ENCODE data around the gene WFDC6. TPM values are rescaled to one million over a fixed set of nuclear protein-coding genes. Genes with fewer than 3 reads are reported as not detected.

WFDC6 gene
- total and polyA plus RNA-seq, 2 of the 8 experiments (the other 6 are each of a cell fraction or from before 2014, with no cell fraction given), result not detected

GRCh38 chr20:45518282-45518681 is 21.0 kb downstream of the WFDC6 start (continued):
- TF ChIP-seq GABPA (IDR thresholded peaks at IDR 0.05; ENCODE audit: borderline replicate concordance, insufficient read depth, low read length) (no peak), ASH2L (IDR thresholded peaks at IDR 0.05; ENCODE audit: low read length) (no peak)
